D721Med (cell line): ENCODE data around the gene BAIAP3.

Experiments used
- DNase-seq: peaks from one replicate; pipeline ENCODE4 v3.0.0; 2011; ENCODE audit warnings: low spot score; ENCODE audit not compliant: insufficient read length
- FAIRE-seq: peaks from 2 replicates; lab custom pipeline; 2011; peaks lifted over from hg19 to GRCh38; lab: Jason Lieb, UNC
- CTCF ChIP-seq: IDR thresholded peaks from 2 replicates; pipeline ENCODE4 v1.5.1; 2012; ENCODE audit warnings: mild to moderate bottlenecking, control low read depth; ENCODE audit not compliant: insufficient read depth; ENCODE audit errors: missing control alignments

BAIAP3 gene

DNA sequence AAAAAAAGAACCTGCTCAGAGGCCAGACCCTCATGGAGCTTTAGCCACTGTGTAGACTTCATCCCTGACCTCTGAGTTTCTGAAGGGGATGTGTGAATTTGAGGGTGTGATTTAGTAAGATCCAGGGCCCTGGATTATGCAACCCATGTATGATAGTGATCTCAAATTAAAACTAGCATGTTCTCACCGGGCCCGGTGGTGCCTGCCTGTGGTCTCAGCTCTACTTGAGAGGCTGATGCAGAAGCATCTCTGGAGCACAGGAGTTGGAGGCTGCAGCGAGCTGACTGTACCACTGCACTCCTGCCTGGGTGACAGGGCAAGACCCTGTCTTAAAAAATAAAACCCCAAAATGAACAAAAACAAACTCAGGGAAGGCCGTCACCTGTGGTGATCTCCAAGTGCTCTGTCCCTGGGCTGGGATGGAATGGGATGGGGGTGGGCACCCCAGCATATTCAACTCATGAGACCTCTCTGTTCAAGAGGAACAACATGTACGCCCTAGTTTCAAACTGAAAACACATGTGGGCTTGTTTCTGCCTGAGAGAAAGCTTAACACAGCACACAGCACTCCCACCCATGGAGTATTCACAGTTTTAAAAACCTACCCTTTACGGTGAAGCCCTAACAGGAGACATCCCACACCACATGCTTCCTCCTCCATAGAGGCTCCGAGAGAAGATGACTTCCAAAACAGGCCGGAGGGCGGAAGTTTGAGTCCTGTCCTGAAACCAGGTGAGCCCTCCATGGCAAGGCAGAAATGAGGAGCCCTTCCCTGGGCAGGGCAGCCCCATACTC, 48.4 kb downstream of the BAIAP3 start:
- FAIRE-seq, result no peak
- TF ChIP-seq CTCF, result no peak
- no peak for DNase-seq

DNA sequence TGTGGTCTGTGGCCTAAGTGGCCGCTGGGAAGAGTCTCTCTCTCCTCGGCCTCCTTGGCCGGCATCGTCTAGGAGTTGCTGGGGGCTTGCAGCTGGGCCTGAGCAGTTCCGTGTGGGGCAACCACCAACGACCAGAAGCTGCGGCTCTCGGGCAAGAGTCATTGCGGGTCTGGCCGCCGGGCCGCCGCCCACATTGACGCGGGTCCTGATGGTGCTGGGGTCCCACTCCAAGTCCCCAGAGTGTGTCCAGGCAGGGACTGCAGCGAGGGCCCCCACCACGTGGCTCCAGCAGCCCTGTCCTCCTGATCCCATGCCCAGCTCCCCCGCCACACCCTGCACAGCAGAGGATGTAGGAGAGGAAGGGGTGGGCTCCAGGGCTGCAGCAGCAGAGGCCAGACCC, 50.1 kb downstream of the BAIAP3 start:
- TF ChIP-seq CTCF, result no peak
- no peak for FAIRE-seq
- DNase-seq, result no peak

DNA sequence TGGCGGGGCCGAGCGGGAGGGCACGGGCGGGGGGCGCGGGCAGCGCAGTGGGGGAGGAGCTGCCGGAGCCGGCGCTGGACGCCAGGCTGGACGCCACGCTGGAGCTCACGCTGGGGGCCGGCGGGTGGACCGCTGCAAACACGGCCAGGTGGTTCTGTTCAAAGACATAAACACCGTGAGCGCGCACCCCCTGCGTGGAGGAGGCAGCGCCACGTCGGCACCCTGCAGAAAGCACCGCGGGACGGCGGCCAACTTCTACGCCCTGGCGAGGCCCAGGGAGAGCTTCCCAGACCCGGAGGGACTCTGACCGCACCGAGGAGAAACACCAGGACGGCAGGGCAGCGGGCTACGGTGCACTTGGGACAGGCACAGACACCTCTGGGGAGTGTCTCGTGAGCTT, 51.8 kb downstream of the BAIAP3 start:
- TF ChIP-seq CTCF, result no peak
- DNase-seq, result no peak
- no peak for FAIRE-seq

DNA sequence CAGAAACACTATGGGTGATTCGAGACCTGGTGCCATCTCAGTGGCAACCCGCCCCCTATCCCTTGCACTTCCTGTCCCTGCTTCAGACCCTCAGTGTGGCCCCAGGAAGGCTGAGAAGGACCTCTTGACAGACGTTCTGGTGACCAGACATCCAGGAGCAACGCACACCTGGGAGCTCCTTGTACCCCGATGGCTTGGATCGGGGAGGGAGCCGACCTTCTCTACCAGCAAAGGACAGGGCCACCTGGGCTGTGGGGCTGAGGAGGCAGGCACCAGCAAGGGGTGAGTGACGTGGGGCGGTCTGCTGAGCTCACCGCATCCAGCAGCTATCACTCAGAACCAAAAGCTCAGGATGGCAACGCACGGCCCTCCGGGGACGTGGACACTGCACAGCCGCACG, 53.9 kb downstream of the BAIAP3 start:
- DNase-seq, result no peak
- no peak for TF ChIP-seq CTCF
- no peak for FAIRE-seq

DNA sequence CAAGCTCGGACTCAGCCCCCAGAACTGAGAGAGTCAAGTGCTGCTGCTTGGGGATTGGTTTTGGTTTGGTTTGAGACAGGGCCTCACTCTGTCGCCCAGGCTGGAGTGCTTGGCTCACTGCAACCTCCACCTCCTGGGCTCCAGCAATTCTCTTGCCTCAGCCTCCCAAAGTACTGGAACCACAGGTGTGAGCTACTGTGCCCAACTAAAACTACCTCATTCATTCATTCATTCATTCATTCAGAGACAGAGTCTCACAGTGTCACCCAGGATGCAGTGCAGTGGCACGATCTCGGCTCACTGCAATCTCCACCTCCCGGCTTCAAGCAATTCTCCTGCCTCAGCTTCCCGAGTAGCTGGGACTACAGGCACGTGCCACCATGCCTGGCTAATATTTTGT, 56.3 kb downstream of the BAIAP3 start:
- no peak for FAIRE-seq
- TF ChIP-seq CTCF, result no peak
- no peak for DNase-seq

DNA sequence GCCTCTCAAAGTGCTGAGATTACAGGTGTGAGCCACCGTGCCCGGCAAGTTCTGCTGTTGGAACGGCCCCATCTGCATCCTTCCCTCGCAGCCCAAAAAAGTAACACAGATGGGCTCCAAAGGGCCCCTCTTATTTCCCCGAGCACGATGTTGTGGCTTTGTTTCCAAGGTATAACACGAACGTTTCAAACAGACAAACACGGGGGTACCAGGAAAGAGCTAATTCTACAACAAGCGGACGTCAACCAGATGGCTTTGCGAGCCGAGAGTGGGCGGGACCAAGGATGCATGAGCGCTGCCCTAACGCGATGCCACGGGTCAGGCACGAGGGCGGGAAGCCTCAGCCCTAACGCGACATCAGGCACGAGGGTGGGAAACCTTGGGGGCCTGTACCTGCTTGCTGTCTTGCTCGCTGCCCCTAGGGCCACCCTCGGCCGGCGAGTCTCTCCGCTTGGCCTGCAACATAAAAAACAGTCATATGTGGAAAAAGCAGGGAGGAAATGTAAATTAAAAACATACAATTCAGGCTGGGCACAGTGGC, 56.9 kb downstream of the BAIAP3 start:
- no peak for DNase-seq
- no peak for TF ChIP-seq CTCF
- no peak for FAIRE-seq

- no peak for FAIRE-seq
- no peak for TF ChIP-seq CTCF
- no peak for DNase-seq
Observed at GRCh38 chr16:1392826-1393225, 59.4 kb downstream of the BAIAP3 start.
